ENCODE results near the gene GPR152.
"Not testable (repeated sequence)": the region's sequence is repeated elsewhere in the genome, so short reads cannot be mapped to it uniquely, and the experiment has no call there.

Gene GPR152

GRCh38 chr11:67415501-67416304, 36.8 kb downstream of the GPR152 start, which contains the start of gene CARNS1:
CARNS1 (plus strand) TSS chr11:67415678; CDS start chr11:67416200, 522 bp downstream.
- peak in 39 of 58 donors; percentile 19 to 88 (median 70) for DNase-seq

- DNase-seq: peak in 1 of 58 donors; percentile 28
Measured at GRCh38 chr11:67413266-67413849, 39.2 kb downstream of the GPR152 start.

GRCh38 chr11:67412495-67413179, 39.9 kb downstream of the GPR152 start:
- DNase-seq: no peak

- DNase-seq: peak in 1 of 58 donors; percentile 53
Measured at GRCh38 chr11:67411785-67412152, 40.8 kb downstream of the GPR152 start.

GRCh38 chr11:67410984-67411784, 41.3 kb downstream of the GPR152 start:
- DNase-seq: no peak

GRCh38 chr11:67410369-67410831, 42.1 kb downstream of the GPR152 start:
- peak in 49 of 58 donors; percentile 14 to 92 (median 73) for DNase-seq

- peak in 2 of 58 donors; percentile 54 to 75 for DNase-seq
Measured at GRCh38 chr11:67409781-67410368, 42.7 kb downstream of the GPR152 start.

GRCh38 chr11:67409261-67409666, 43.3 kb downstream of the GPR152 start:
- no peak for DNase-seq

- no peak for DNase-seq
Measured at GRCh38 chr11:67408437-67409200, 43.9 kb downstream of the GPR152 start.

GRCh38 chr11:67407688-67408163, 44.8 kb downstream of the GPR152 start:
- no peak for DNase-seq

- DNase-seq: peak in 44 of 58 donors; percentile 26 to 80 (median 46)
Measured at GRCh38 chr11:67406969-67407687, 45.4 kb downstream of the GPR152 start.

- no peak for DNase-seq
Measured at GRCh38 chr11:67406420-67406968, 46.0 kb downstream of the GPR152 start.

- DNase-seq: no peak
Measured at GRCh38 chr11:67405688-67406339, 46.7 kb downstream of the GPR152 start.

GRCh38 chr11:67405196-67405567, 47.3 kb downstream of the GPR152 start:
- DNase-seq: no peak

- peak in 1 of 58 donors; percentile 26 for DNase-seq
Measured at GRCh38 chr11:67404515-67405195, 47.9 kb downstream of the GPR152 start.

GRCh38 chr11:67403085-67403484, 49.4 kb downstream of the GPR152 start:
- DNase-seq: not testable (repeated sequence)

GRCh38 chr11:67402192-67402839, 50.2 kb downstream of the GPR152 start:
- not testable (repeated sequence) for DNase-seq

Data from anterior cingulate cortex (tissue), 58 donors.